Measurements from ENCODE around the gene TNPO1. TPM values are rescaled to one million over a fixed set of nuclear protein-coding genes. Genes with fewer than 3 reads are reported as not detected.

TNPO1 gene
- total and polyA plus RNA-seq, 2 of the 13 experiments (the other 11 are each of a cell fraction or from before 2014, with no cell fraction given): 26.7 to 123 TPM

GRCh38 chr5:72957337-72957736 is 140.9 kb downstream of the TNPO1 start:
- Histone ChIP-seq H3K9me3 (ENCODE audit: low read length) (no peaks in the 10 kb centered on the region), H3K9ac (ENCODE audit: insufficient read depth, low read depth, low read length) (peak overlapping the region; percentile 79), H3K27ac (ENCODE audit: extremely low read length, insufficient read depth, low read length) (peak overlapping the region; percentile 89), H3K4me3 (replicated peaks in 1 of 3; ENCODE audit: insufficient read depth in 1 of 3, low read depth in 2 of 3, low read length in 3 of 3) (peak overlapping the region; percentile 65 to 93 (median 86)), H3K4me2 (ENCODE audit: low read depth, low read length) (peak overlapping the region; percentile 90), H2AFZ (ENCODE audit: low read length) (no peak overlapping the region), H3K36me3 (replicated peaks in 1 of 2; ENCODE audit: control insufficient read depth in 1 of 2, insufficient read depth in 2 of 2, low read length in 2 of 2) (0 out of 5 replicates have a peak, but pooled peaks cover 0 to 5% of the 10 kb centered on the region in 2 experiments), H3K79me2 (ENCODE audit: insufficient read depth, low read length) (peaks cover 59% of the 10 kb centered on the region), H4K20me1 (ENCODE audit: insufficient read depth, low read length) (no peaks in the 10 kb centered on the region; the same call in 1 of the 2 replicates), H3K27me3 (ENCODE audit: control insufficient read depth in 1 of 2, insufficient read depth in 2 of 2, low read length in 2 of 2) (no peaks in the 10 kb centered on the region; a peak in 1 of 5 replicates), H3K4me1 (ENCODE audit: insufficient read depth, low read length) (peaks cover 46% of the 10 kb centered on the region)
- ChIA-PET POLR2A (interaction anchor here (0.9 kb wide), 1 partner anchor 65 kb away, joined by 3 read pairs; no protein-coding TSS in a partner anchor), CTCF (ENCODE audit: low intra/inter-chr PET ratio, low total read pairs) (no interaction called here)
- intact Hi-C loops (cut with micrococcal nuclease; ENCODE audit: unreplicated experiment): loop anchor here (5.0 kb wide), 1 partner anchor 65 kb away; no protein-coding TSS in a partner anchor
- in situ Hi-C loops (cut with HindIII; ENCODE audit: extremely low pct_ligation_motif_present, low pct_unique_long_range_greater_than_20kb): no loop called here
- 50% methylated on average over 1 of the region's 1 CpG for WGBS (ENCODE audit: low lambda C conversion rate)
- no peak for FAIRE-seq
- DNase-seq (ENCODE audit: low spot score): no peak
- no peak for ATAC-seq
- TF ChIP-seq ZNF20 (CRISPR knock-in tag; IDR thresholded peaks at IDR 0.05) (no peak), RCOR2 (CRISPR knock-in tag; IDR thresholded peaks at IDR 0.05) (no peak), ZNF550 (CRISPR knock-in tag; IDR thresholded peaks at IDR 0.05; ENCODE audit: borderline replicate concordance) (no peak), ZNF501 (CRISPR knock-in tag; IDR thresholded peaks at IDR 0.05) (no peak), MTF2 (CRISPR knock-in tag; IDR thresholded peaks at IDR 0.05; ENCODE audit: borderline replicate concordance) (no peak), FIP1L1 (IDR thresholded peaks at IDR 0.05; ENCODE audit: borderline replicate concordance, insufficient read depth, low read depth, low read length) (no peak), ONECUT2 (CRISPR knock-in tag; IDR thresholded peaks at IDR 0.05) (no peak)
- BruUV-seq (replicated peaks): no TSS peak

GRCh38 chr5:72959257-72959656 is 142.8 kb downstream of the TNPO1 start:
- Histone ChIP-seq H3K79me2 (ENCODE audit: insufficient read depth, low read length) (peaks cover 76% of the 10 kb centered on the region), H3K27me3 (ENCODE audit: control insufficient read depth in 1 of 2, insufficient read depth in 2 of 2, low read length in 2 of 2) (no peaks in the 10 kb centered on the region; a peak in 1 of 5 replicates), H3K27ac (ENCODE audit: extremely low read length, insufficient read depth, low read length) (no peak overlapping the region), H3K4me1 (ENCODE audit: insufficient read depth, low read length) (peaks cover 38% of the 10 kb centered on the region), H3K9ac (ENCODE audit: insufficient read depth, low read depth, low read length) (no peak overlapping the region), H4K20me1 (ENCODE audit: insufficient read depth, low read length) (no peaks in the 10 kb centered on the region; the same call in 1 of the 2 replicates), H3K4me2 (ENCODE audit: low read depth, low read length) (peak overlapping the region; percentile 90; the same call in 1 of the 2 replicates), H3K9me3 (ENCODE audit: low read length) (no peaks in the 10 kb centered on the region), H2AFZ (ENCODE audit: low read length) (no peak overlapping the region), H3K36me3 (replicated peaks in 1 of 2; ENCODE audit: control insufficient read depth in 1 of 2, insufficient read depth in 2 of 2, low read length in 2 of 2) (0 out of 5 replicates have a peak, but pooled peaks cover 0 to 5% of the 10 kb centered on the region in 2 experiments), H3K4me3 (replicated peaks in 1 of 3; ENCODE audit: insufficient read depth in 1 of 3, low read depth in 2 of 3, low read length in 3 of 3) (no peak overlapping the region)
- no TSS peak for BruUV-seq (replicated peaks)
- FAIRE-seq (no peak), DNase-seq (ENCODE audit: low spot score) (no peak), ATAC-seq (no peak)
- WGBS (ENCODE audit: low lambda C conversion rate): 98% methylated on average over 1 of the region's 1 CpG
- intact Hi-C loops (cut with micrococcal nuclease; ENCODE audit: unreplicated experiment): loop anchor here (5.0 kb wide), 1 partner anchor 63 kb away; no protein-coding TSS in a partner anchor
- POLR2A ChIA-PET: no interaction called here
- in situ Hi-C loops (cut with HindIII; ENCODE audit: extremely low pct_ligation_motif_present, low pct_unique_long_range_greater_than_20kb): no loop called here
- TF ChIP-seq ZNF121 (CRISPR knock-in tag; IDR thresholded peaks at IDR 0.05) (peak; percentile 87), ZNF550 (CRISPR knock-in tag; IDR thresholded peaks at IDR 0.05; ENCODE audit: borderline replicate concordance) (no peak)
- CTCF ChIA-PET (ENCODE audit: low intra/inter-chr PET ratio, low total read pairs): no interaction called here

Small RNA genes within 50 kb of the gene (microRNA-seq; reads per million reads assigned to microRNA genes)
- gene MIR4804: 1.0 reads per million

Small RNA genes within 50 kb of the gene (small RNA-seq; reads per million reads assigned to genes)
- gene MIR4804 (ENCODE audit: insufficient read depth in 2 of 3, insufficient read length in 3 of 3, low read depth in 2 of 3, low replicate concordance in 1 of 3) (0 to 3.9 (median 2.9) reads per million in 3 experiments), gene RF00019 (ENCODE audit: insufficient read depth in 2 of 3, insufficient read length in 3 of 3, low read depth in 2 of 3, low replicate concordance in 1 of 3) (0 reads per million in 3 experiments)

Other genes with a start within 250 kb of the TNPO1 start
- 11.6 and 12.7 TPM in 2 replicates for gene FCHO2, start 139.4 kb downstream of the TNPO1 start, total RNA-seq (2016; rRNA removed; fragmentation: Illumina TruSeq; extraction: Trizol)
- 17.3 and 20.0 TPM in 2 replicates for gene FCHO2, start 139.4 kb downstream of the TNPO1 start, polyA plus RNA-seq (2011; rRNA removed)